GM18511 (cell line): Measurements from ENCODE around the gene LRRC18.

Source experiments
- ATAC-seq: cut with Tn5 transposase; IDR thresholded peaks from one replicate; pipeline ENCODE4 v1.9.1; 2021; ENCODE audit warnings: mild to moderate bottlenecking, moderate library complexity; ENCODE audit not compliant: unreplicated experiment

LRRC18 gene

GRCh38 chr10:48923748-48924147, 15.9 kb downstream of the LRRC18 start:
- no peak for ATAC-seq

GRCh38 chr10:48913674-48914073, 26.0 kb downstream of the LRRC18 start:
- ATAC-seq = no peak

GRCh38 chr10:48910548-48910947, 29.1 kb downstream of the LRRC18 start:
- no peak for ATAC-seq

GRCh38 chr10:48907730-48908129, 31.9 kb downstream of the LRRC18 start:
- ATAC-seq = no peak

- ATAC-seq = no peak
Measured at GRCh38 chr10:48906841-48907240, 32.8 kb downstream of the LRRC18 start.

GRCh38 chr10:48905311-48905710, 34.3 kb downstream of the LRRC18 start:
- no peak for ATAC-seq

- ATAC-seq = no peak
Measured at GRCh38 chr10:48904861-48905260, 34.8 kb downstream of the LRRC18 start.

GRCh38 chr10:48903151-48903550, 36.5 kb downstream of the LRRC18 start:
- ATAC-seq = no peak

- ATAC-seq = no peak
Measured at GRCh38 chr10:48902096-48902495, 37.5 kb downstream of the LRRC18 start.

GRCh38 chr10:48901319-48901718, 38.3 kb downstream of the LRRC18 start:
- ATAC-seq = no peak

GRCh38 chr10:48900371-48900801, 39.3 kb downstream of the LRRC18 start:
- ATAC-seq = no peak

GRCh38 chr10:48899781-48900180, 39.9 kb downstream of the LRRC18 start:
- no peak for ATAC-seq

- no peak for ATAC-seq
Measured at GRCh38 chr10:48898426-48898825, 41.2 kb downstream of the LRRC18 start.

- ATAC-seq = no peak
Measured at GRCh38 chr10:48897441-48897790, 42.2 kb downstream of the LRRC18 start.

GRCh38 chr10:48896756-48897440, 42.7 kb downstream of the LRRC18 start:
- no peak for ATAC-seq

GRCh38 chr10:48895803-48896195, 43.8 kb downstream of the LRRC18 start:
- ATAC-seq = no peak

GRCh38 chr10:48894911-48895802, 44.5 kb downstream of the LRRC18 start:
- ATAC-seq = no peak

- no peak for ATAC-seq
Measured at GRCh38 chr10:48890888-48891850, 48.5 kb downstream of the LRRC18 start.

GRCh38 chr10:48887982-48888381, 51.7 kb downstream of the LRRC18 start:
- ATAC-seq = no peak

GRCh38 chr10:48885376-48885775, 54.3 kb downstream of the LRRC18 start:
- ATAC-seq = no peak
